Retinal pigment epithelial cell (primary cell): Measurements from ENCODE around the gene KLF9.

Experiments used
- DNase-seq: peaks from one replicate; pipeline ENCODE4 v3.0.0-alpha.2; 2010; ENCODE audit warnings: low read depth
- H3K4me3 ChIP-seq: 2 replicates; pipeline ENCODE4 v1.5.1; 2011; ENCODE audit warnings: mild to moderate bottlenecking, low read length, control low read depth, moderate library complexity
- CTCF ChIP-seq: conservative IDR thresholded peaks from 2 replicates; pipeline ENCODE4 v1.5.1; 2011; ENCODE audit warnings: low read depth, low read length, control low read depth, inconsistent platforms

Gene KLF9

GRCh38 chr9:70451765-70452164 lies 37.3 kb upstream of the KLF9 start:
- TF ChIP-seq CTCF = no peak
- H3K4me3 ChIP-seq = no peak overlapping the region
- no peak for DNase-seq

- no peak overlapping the region for H3K4me3 ChIP-seq
- DNase-seq = no peak
- TF ChIP-seq CTCF = no peak
Observed at GRCh38 chr9:70450738-70451137, 36.3 kb upstream of the KLF9 start.

- no peak for TF ChIP-seq CTCF
- no peak for DNase-seq
- H3K4me3 ChIP-seq = no peak overlapping the region
Observed at GRCh38 chr9:70449461-70449860, 35.0 kb upstream of the KLF9 start.

- no peak for DNase-seq
Observed at GRCh38 chr9:70448919-70449318, 34.5 kb upstream of the KLF9 start.

GRCh38 chr9:70444904-70445303 lies 30.4 kb upstream of the KLF9 start:
- no peak for DNase-seq
- no peak for TF ChIP-seq CTCF

More at GRCh38 chr9:70448919-70449318, 34.5 kb upstream of the KLF9 start:
- no peak for TF ChIP-seq CTCF
- H3K4me3 ChIP-seq = no peak overlapping the region

GRCh38 chr9:70442328-70442848 lies 27.9 kb upstream of the KLF9 start:
- no peak for DNase-seq
- no peak overlapping the region for H3K4me3 ChIP-seq
- TF ChIP-seq CTCF = no peak

More at GRCh38 chr9:70444904-70445303, 30.4 kb upstream of the KLF9 start:
- H3K4me3 ChIP-seq = no peak overlapping the region

- no peak for DNase-seq
- H3K4me3 ChIP-seq = no peak overlapping the region
- TF ChIP-seq CTCF = no peak
Observed at GRCh38 chr9:70441622-70442021, 27.2 kb upstream of the KLF9 start.
